GM18868 (cell line): ENCODE data around the gene DNAAF8.

ENCODE experiments used
- ATAC-seq: cut with Tn5 transposase; IDR thresholded peaks from one replicate; pipeline ENCODE4 v1.9.1; 2021; ENCODE audit warnings: mild to moderate bottlenecking, moderate library complexity; ENCODE audit not compliant: unreplicated experiment

Gene DNAAF8

DNA sequence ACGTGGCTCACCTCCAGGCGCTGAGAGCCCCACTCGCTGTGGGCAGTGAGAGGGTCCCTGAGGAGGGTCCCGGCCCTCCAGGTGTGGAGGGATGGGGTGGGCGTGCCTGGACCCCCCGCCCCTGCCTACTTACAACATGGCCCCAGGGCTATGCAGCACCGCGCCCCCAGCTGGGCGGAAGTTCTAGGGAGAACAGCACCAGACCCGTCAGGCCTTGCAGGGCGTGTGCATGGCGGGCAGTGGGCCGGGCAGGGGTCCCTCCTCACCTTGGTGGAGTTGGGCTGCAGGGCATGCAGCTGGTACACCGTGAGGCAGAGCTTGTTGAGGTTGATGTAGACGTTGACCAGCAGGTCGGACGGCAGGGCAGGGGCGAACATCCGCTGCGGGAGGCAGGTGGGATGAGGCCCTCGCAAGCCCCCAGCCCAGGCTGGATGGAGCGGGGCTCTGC, 63.5 kb downstream of the DNAAF8 start:
- ATAC-seq, result no peak

DNA sequence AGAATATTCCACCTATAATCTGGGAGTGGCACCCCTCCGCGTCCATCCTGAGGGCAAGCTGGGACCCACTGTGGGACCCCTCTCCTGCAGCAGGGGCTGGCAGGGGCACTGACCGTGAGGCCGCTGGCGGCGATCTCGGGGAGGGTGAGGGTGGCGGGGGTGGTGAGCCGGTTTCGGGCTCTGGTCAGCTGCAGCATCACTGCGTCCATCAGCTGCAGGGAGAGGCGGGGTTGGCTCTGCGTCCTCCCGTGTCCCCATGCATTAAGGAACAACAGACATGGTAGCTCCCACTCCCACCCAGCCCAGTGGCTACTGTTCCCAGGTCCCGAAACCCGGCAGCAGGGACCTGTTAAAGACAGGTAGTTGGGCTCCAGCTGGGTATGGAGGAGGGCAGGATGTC, 64.1 kb downstream of the DNAAF8 start:
- ATAC-seq, result no peak
